SK-N-SH treated with all-trans-retinoic acid at 6 μM for 48 hours (cell line): Measurements from ENCODE around the gene UGT1A1.

Experiments used
- ATAC-seq: fragments of 200-7000 bp; cut with Tn5 transposase; 3 replicates; pipeline ENCODE4 v1.9.1; 2020; ENCODE audit warnings: mild to moderate bottlenecking, moderate library complexity
- ARNTL ChIP-seq: fragments of 450-650 bp; formaldehyde crosslinking; IDR thresholded peaks from 2 replicates; pipeline ENCODE4 v1.5.0; 2020; ENCODE audit warnings: low read depth, mild to moderate bottlenecking, moderate library complexity, borderline replicate concordance
- CREB5 ChIP-seq: fragments of 250-450 bp; sonication (Bioruptor Pico); IDR thresholded peaks from 2 replicates; pipeline ENCODE4 v1.5.1; 2020; ENCODE audit warnings: low read depth, mild to moderate bottlenecking, moderate library complexity
- CSDC2 ChIP-seq: fragments of 250-450 bp; sonication (Bioruptor Pico); IDR thresholded peaks from 2 replicates; pipeline ENCODE4 v1.5.0; 2020; ENCODE audit warnings: mild to moderate bottlenecking, moderate library complexity
- CSRNP3 ChIP-seq: fragments of 250-450 bp; sonication (Bioruptor Pico); IDR thresholded peaks from 2 replicates; pipeline ENCODE4 v1.5.1; 2021; ENCODE audit warnings: mild to moderate bottlenecking, moderate library complexity
- ESRRG ChIP-seq: fragments of 250-450 bp; sonication (Bioruptor Pico); IDR thresholded peaks from 2 replicates; pipeline ENCODE4 v1.6.1; 2021; ENCODE audit warnings: mild to moderate bottlenecking
- GLIS3 ChIP-seq: fragments of 250-450 bp; sonication (Bioruptor Pico); IDR thresholded peaks from 2 replicates; pipeline ENCODE4 v1.5.0; 2020; ENCODE audit warnings: mild to moderate bottlenecking, moderate library complexity
- ISL1 ChIP-seq: fragments of 250-450 bp; sonication (Bioruptor Pico); IDR thresholded peaks from 2 replicates; pipeline ENCODE4 v2.1.2; 2022; ENCODE audit warnings: mild to moderate bottlenecking, moderate library complexity
- OSR1 ChIP-seq: fragments of 250-450 bp; sonication (Bioruptor Pico); IDR thresholded peaks from 2 replicates; pipeline ENCODE4 v1.8.0; 2022; ENCODE audit warnings: moderate library complexity, mild to moderate bottlenecking, inconsistent platforms
- PATZ1 ChIP-seq: fragments of 250-450 bp; sonication (Bioruptor Pico); IDR thresholded peaks from 2 replicates; pipeline ENCODE4 v1.8.0; 2020; ENCODE audit warnings: mild to moderate bottlenecking, moderate library complexity, borderline replicate concordance
- POU6F1 ChIP-seq: fragments of 250-450 bp; sonication (Bioruptor Pico); IDR thresholded peaks from 2 replicates; pipeline ENCODE4 v1.8.0; 2021; ENCODE audit warnings: low read depth, mild to moderate bottlenecking, moderate library complexity, borderline replicate concordance
- PPARA ChIP-seq: fragments of 250-450 bp; sonication (Bioruptor Pico); IDR thresholded peaks from 2 replicates; pipeline ENCODE4 v1.5.0; 2020; ENCODE audit warnings: mild to moderate bottlenecking, borderline replicate concordance
- RARB ChIP-seq: fragments of 250-450 bp; sonication (Bioruptor Pico); IDR thresholded peaks from 2 replicates; pipeline ENCODE4 v1.8.0; 2021; ENCODE audit warnings: mild to moderate bottlenecking, moderate library complexity
- SNAI2 ChIP-seq: fragments of 250-450 bp; sonication (Bioruptor Pico); IDR thresholded peaks from 2 replicates; pipeline ENCODE4 v1.5.0; 2020; ENCODE audit warnings: mild to moderate bottlenecking, moderate library complexity
- TCF4 ChIP-seq: fragments of 250-450 bp; sonication (Bioruptor Pico); IDR thresholded peaks from 2 replicates; pipeline ENCODE4 v1.8.0; 2021; ENCODE audit warnings: mild to moderate bottlenecking, moderate library complexity, borderline replicate concordance
- TOX ChIP-seq: fragments of 250-450 bp; sonication (Bioruptor Pico); IDR thresholded peaks from 2 replicates; pipeline ENCODE4 v1.8.0; 2021; ENCODE audit warnings: mild to moderate bottlenecking, moderate library complexity, borderline replicate concordance
- TSHZ2 ChIP-seq: fragments of 250-450 bp; sonication (Bioruptor Pico); IDR thresholded peaks from 2 replicates; pipeline ENCODE4 v1.5.0; 2020; ENCODE audit warnings: mild to moderate bottlenecking, moderate library complexity
- ZFP3 ChIP-seq: fragments of 250-450 bp; sonication (Bioruptor Pico); IDR thresholded peaks from 2 replicates; pipeline ENCODE4 v1.5.0; 2020; ENCODE audit warnings: mild to moderate bottlenecking, moderate library complexity
- ZFP30 ChIP-seq: fragments of 450-650 bp; formaldehyde crosslinking; IDR thresholded peaks from 2 replicates; pipeline ENCODE4 v1.5.0; 2022; ENCODE audit warnings: mild to moderate bottlenecking, moderate library complexity
- ZNF565 ChIP-seq: fragments of 450-650 bp; formaldehyde crosslinking; conservative IDR thresholded peaks from 2 replicates; pipeline ENCODE4 v1.5.0; 2020; ENCODE audit warnings: low read depth, mild to moderate bottlenecking, moderate library complexity
- ZNF70 ChIP-seq: fragments of 450-650 bp; formaldehyde crosslinking; IDR thresholded peaks from 2 replicates; pipeline ENCODE4 v1.5.0; 2020; ENCODE audit warnings: mild to moderate bottlenecking, moderate library complexity
- ZNF8 ChIP-seq: fragments of 450-650 bp; formaldehyde crosslinking; IDR thresholded peaks from 2 replicates; pipeline ENCODE4 v1.5.0; 2020; ENCODE audit warnings: mild to moderate bottlenecking, moderate library complexity

UGT1A1 gene

GRCh38 chr2:233803994-233804393, 43.9 kb downstream of the UGT1A1 start (continued):
- TF ChIP-seq POU6F1: no peak

- ATAC-seq: no peak
- TF ChIP-seq CREB5 (CRISPR knock-in tag) (no peak), GLIS3 (CRISPR knock-in tag) (no peak), ZNF565 (CRISPR knock-in tag) (no peak), ISL1 (CRISPR knock-in tag) (no peak), PPARA (CRISPR knock-in tag) (no peak), ARNTL (CRISPR knock-in tag) (no peak), SNAI2 (CRISPR knock-in tag) (no peak), RARB (no peak), CSDC2 (CRISPR knock-in tag) (no peak), PATZ1 (CRISPR knock-in tag) (no peak), TOX (CRISPR knock-in tag) (no peak), CSRNP3 (CRISPR knock-in tag) (no peak), TCF4 (no peak), TSHZ2 (CRISPR knock-in tag) (no peak)
Observed at GRCh38 chr2:233807215-233807865, 47.3 kb downstream of the UGT1A1 start.

- ATAC-seq: no peak
- TF ChIP-seq SNAI2 (CRISPR knock-in tag) (no peak), OSR1 (CRISPR knock-in tag) (no peak), TCF4 (no peak), ZNF70 (CRISPR knock-in tag) (no peak), PATZ1 (CRISPR knock-in tag) (no peak), PPARA (CRISPR knock-in tag) (no peak), POU6F1 (no peak), ESRRG (CRISPR knock-in tag) (no peak), ZFP30 (CRISPR knock-in tag) (no peak), ZFP3 (CRISPR knock-in tag) (no peak), CSDC2 (CRISPR knock-in tag) (no peak), ZNF565 (CRISPR knock-in tag) (no peak), ISL1 (CRISPR knock-in tag) (no peak), ZNF8 (CRISPR knock-in tag) (no peak), CREB5 (CRISPR knock-in tag) (no peak), TOX (CRISPR knock-in tag) (no peak)
Observed at GRCh38 chr2:233807966-233808935, 48.2 kb downstream of the UGT1A1 start.
